HepG2 (cell line): ENCODE measurements around the gene PMIS2. TPM values are rescaled to one million over a fixed set of nuclear protein-coding genes. Genes with fewer than 3 reads are reported as not detected.

ENCODE experiments used
- ATF3 ChIP-seq: sonication (generic); formaldehyde crosslinking; IDR thresholded peaks from 2 replicates; pipeline ENCODE4 v1.4.0; 2020; ENCODE audit warnings: missing genetic modification reagents
- FOXC1 ChIP-seq: sonication (generic); formaldehyde crosslinking; IDR thresholded peaks from 2 replicates; pipeline ENCODE4 v1.8.0; 2022; ENCODE audit warnings: mild to moderate bottlenecking, missing genetic modification reagents, borderline replicate concordance
- HNRNPK ChIP-seq: fragments of 200-400 bp; formaldehyde crosslinking; IDR thresholded peaks from 2 replicates; pipeline ENCODE4 v1.6.1; 2018; ENCODE audit warnings: low read length, low read depth, moderate library complexity, mild to moderate bottlenecking; ENCODE audit not compliant: poor library complexity, severe bottlenecking
- HOXA9 ChIP-seq: sonication (generic); formaldehyde crosslinking; IDR thresholded peaks from 2 replicates; pipeline ENCODE4 v1.8.1; 2022; ENCODE audit warnings: missing genetic modification reagents, mild to moderate bottlenecking, moderate library complexity, borderline replicate concordance
- KMT2B ChIP-seq: IDR thresholded peaks from 2 replicates; pipeline ENCODE4 v1.6.1; 2016; ENCODE audit warnings: missing genetic modification reagents, missing compliant biosample characterization
- MAX ChIP-seq: IDR thresholded peaks from 2 replicates; pipeline ENCODE4 v1.6.1; 2012; ENCODE audit warnings: inconsistent platforms
- MTA3 ChIP-seq: sonication (generic); formaldehyde crosslinking; IDR thresholded peaks from 2 replicates; pipeline ENCODE4 v1.4.0; 2020; ENCODE audit warnings: missing genetic modification reagents
- MTERF4 ChIP-seq: sonication (generic); formaldehyde crosslinking; IDR thresholded peaks from 2 replicates; pipeline ENCODE4 v1.8.0; 2023; ENCODE audit warnings: mild to moderate bottlenecking, missing genetic modification reagents
- PHB2 ChIP-seq: fragments of 450-650 bp; IDR thresholded peaks from 2 replicates; pipeline ENCODE4 v1.6.1; 2018; ENCODE audit not compliant: partially characterized antibody
- PRDM15 ChIP-seq: sonication (generic); formaldehyde crosslinking; IDR thresholded peaks from 2 replicates; pipeline ENCODE4 v1.4.0; 2020; ENCODE audit warnings: missing genetic modification reagents
- PTBP1 ChIP-seq: fragments of 200-400 bp; formaldehyde crosslinking; IDR thresholded peaks from 2 replicates; pipeline ENCODE4 v1.6.1; 2018; ENCODE audit warnings: low read length, low read depth; ENCODE audit not compliant: poor library complexity, severe bottlenecking
- SIN3A ChIP-seq: IDR thresholded peaks from 2 replicates; pipeline ENCODE4 v1.6.1; 2011; ENCODE audit warnings: low read depth, mild to moderate bottlenecking, control low read depth, low read length, borderline replicate concordance
- SIX1 ChIP-seq: sonication (generic); formaldehyde crosslinking; IDR thresholded peaks from 2 replicates; pipeline ENCODE4 v1.4.0; 2020; ENCODE audit warnings: missing genetic modification reagents, borderline replicate concordance
- SPEN ChIP-seq: sonication (generic); formaldehyde crosslinking; IDR thresholded peaks from 2 replicates; pipeline ENCODE4 v1.5.1; 2020; ENCODE audit warnings: low read depth, mild to moderate bottlenecking, missing genetic modification reagents
- THAP11 ChIP-seq: IDR thresholded peaks from 2 replicates; pipeline ENCODE4 v1.6.1; 2016; ENCODE audit warnings: missing biosample characterization, missing genetic modification reagents
- WIZ ChIP-seq: sonication (generic); formaldehyde crosslinking; IDR thresholded peaks from 2 replicates; pipeline ENCODE4 v1.5.1; 2020; ENCODE audit warnings: mild to moderate bottlenecking, missing genetic modification reagents
- ZBTB7B ChIP-seq: sonication (generic); formaldehyde crosslinking; IDR thresholded peaks from 2 replicates; pipeline ENCODE4 v1.4.0; 2020; ENCODE audit warnings: missing genetic modification reagents
- ZFP62 ChIP-seq: sonication (generic); formaldehyde crosslinking; IDR thresholded peaks from 2 replicates; pipeline ENCODE4 v1.4.0; 2020; ENCODE audit warnings: missing genetic modification reagents
- ZKSCAN8 ChIP-seq: IDR thresholded peaks from 2 replicates; pipeline ENCODE4 v1.6.1; 2016; ENCODE audit warnings: borderline replicate concordance, missing genetic modification reagents, missing compliant biosample characterization
- ZNF10 ChIP-seq: sonication (generic); formaldehyde crosslinking; IDR thresholded peaks from 2 replicates; pipeline ENCODE4 v1.4.0; 2020; ENCODE audit warnings: mild to moderate bottlenecking, low read depth, missing genetic modification reagents, borderline replicate concordance
- ZNF234 ChIP-seq: sonication (generic); formaldehyde crosslinking; conservative IDR thresholded peaks from 2 replicates; pipeline ENCODE4 v1.5.1; 2020; ENCODE audit warnings: mild to moderate bottlenecking, missing genetic modification reagents
- ZNF329 ChIP-seq: sonication (generic); formaldehyde crosslinking; IDR thresholded peaks from 2 replicates; pipeline ENCODE4 v1.9.0; 2021; ENCODE audit warnings: low read depth, mild to moderate bottlenecking, missing genetic modification reagents
- ZNF569 ChIP-seq: sonication (generic); formaldehyde crosslinking; IDR thresholded peaks from 2 replicates; pipeline ENCODE4 v1.5.0; 2020; ENCODE audit warnings: mild to moderate bottlenecking, missing genetic modification reagents, moderate library complexity, borderline replicate concordance
- ZSCAN5A ChIP-seq: sonication (generic); formaldehyde crosslinking; IDR thresholded peaks from 2 replicates; pipeline ENCODE4 v1.8.0; 2022; ENCODE audit warnings: mild to moderate bottlenecking, missing genetic modification reagents, borderline replicate concordance
- polyA plus RNA-seq, 8 experiments: library from polyadenylated mRNA; depleted of rRNA in 3 of 8; stranded (reverse) in 7 of 8; unstranded in 1 of 8; fragments of >200 nt; fragmentation: Illumina TruSeq in 4 of 8; extraction: Trizol in 4 of 8; gene quantifications; 2 replicates each; pipeline versions ENCODE4 v1.2.1 to v1.2.3, GENCODE V29; 2011 to 2016; ENCODE audit warnings: low read depth in 4 of 8, missing spikeins in 1 of 8, mixed read lengths in 1 of 8; ENCODE audit not compliant: insufficient read depth in 1 of 8
- total RNA-seq, 5 experiments: library from RNA; depleted of rRNA; stranded (reverse); fragments of >200 nt; fragmentation: Illumina TruSeq; extraction: Trizol; gene quantifications; 2 replicates each; pipeline ENCODE4 v1.2.3, GENCODE V29; 2016; ENCODE audit warnings: low read depth in 1 of 5

PMIS2 gene
- total and polyA plus RNA-seq, 2 of the 13 experiments (the other 11 are each of a cell fraction or from before 2014, with no cell fraction given): not detected

- TF ChIP-seq KMT2B (CRISPR knock-in tag) (peak; percentile 94), MTERF4 (peak; percentile 71; the same call in 1 of the 2 replicates), ZKSCAN8 (no peak), ATF3 (CRISPR knock-in tag) (peak; percentile 71; the same call in 1 of the 2 replicates), ZSCAN5A (no peak), WIZ (CRISPR knock-in tag) (no peak), ZBTB7B (CRISPR knock-in tag) (0 out of 2 replicates have a peak, but pooled peaks have one; percentile 39), PHB2 (no peak), FOXC1 (peak; percentile 73), ZNF569 (CRISPR knock-in tag) (no peak), THAP11 (peak; percentile 93), MAX (peak; percentile 83), SPEN (CRISPR knock-in tag) (peak; percentile 92), ZNF10 (CRISPR knock-in tag) (no peak), SIN3A (peak; percentile 86; the same call in 1 of the 2 replicates), PTBP1 (no peak), ZNF329 (no peak), ZFP62 (CRISPR knock-in tag) (no peak), HNRNPK (no peak), HOXA9 (CRISPR knock-in tag) (no peak), ZNF234 (no peak), PRDM15 (CRISPR knock-in tag) (no peak), SIX1 (no peak), MTA3 (CRISPR knock-in tag) (no peak)
Observed at GRCh38 chr19:35612559-35613321, 26.8 kb downstream of the PMIS2 start, which contains the start of gene HAUS5 (continued).
